H1 (cell line): ENCODE results near the gene CELF2.

ENCODE experiments used
- BRCA1 ChIP-seq: IDR thresholded peaks from 2 replicates; pipeline ENCODE4 v1.6.1; 2012; ENCODE audit warnings: low read depth, low read length, improper control_type of control experiment
- CREB1 ChIP-seq: IDR thresholded peaks from 2 replicates; pipeline ENCODE4 v1.6.1; 2012; ENCODE audit warnings: inconsistent platforms
- EP300 ChIP-seq, 2 experiments: IDR thresholded peaks; 1 replicate in 1 of 2; 2 replicates in 1 of 2; pipeline ENCODE4 v1.6.1; 2011 to 2012; ENCODE audit warnings: low read depth in 2 of 2, low read length in 2 of 2, mild to moderate bottlenecking in 2 of 2, borderline replicate concordance in 1 of 2, inconsistent platforms in 1 of 2, moderate library complexity in 1 of 2
- KDM5A ChIP-seq: fragments of 200-600 bp; IDR thresholded peaks from 2 replicates; pipeline ENCODE4 v1.7.1; 2012; ENCODE audit warnings: mild to moderate bottlenecking, low read length, inconsistent platforms, mixed read lengths
- MAFK ChIP-seq: IDR thresholded peaks from 2 replicates; pipeline ENCODE4 v1.6.1; 2012; ENCODE audit warnings: low read depth, mild to moderate bottlenecking, improper control_type of control experiment, low read length
- NANOG ChIP-seq: IDR thresholded peaks from 2 replicates; pipeline ENCODE4 v1.6.1; 2011; ENCODE audit warnings: low read length, low read depth, mild to moderate bottlenecking, inconsistent platforms; ENCODE audit not compliant: insufficient read depth, poor library complexity, severe bottlenecking
- POLR2AphosphoS5 ChIP-seq: IDR thresholded peaks from 2 replicates; pipeline ENCODE4 v1.6.1; 2011; ENCODE audit warnings: low read depth, low read length
- RXRA ChIP-seq: IDR thresholded peaks from 2 replicates; pipeline ENCODE4 v1.6.1; 2011; ENCODE audit warnings: low read depth, mild to moderate bottlenecking, low read length, moderate library complexity; ENCODE audit not compliant: insufficient read depth
- SP1 ChIP-seq: IDR thresholded peaks from 2 replicates; pipeline ENCODE4 v1.6.1; 2011; ENCODE audit warnings: low read depth, low read length
- TAF1 ChIP-seq: IDR thresholded peaks from 2 replicates; pipeline ENCODE4 v1.6.1; 2011; ENCODE audit warnings: mild to moderate bottlenecking, low read depth, low read length
- YY1 ChIP-seq: IDR thresholded peaks from 2 replicates; pipeline ENCODE4 v1.6.1; 2011; ENCODE audit warnings: low read depth, mild to moderate bottlenecking, low read length
- TF ChIP-seq, protein P1 (sequence below), 3 experiments: IDR thresholded peaks; 1 replicate in 2 of 3; 2 replicates in 1 of 3; pipeline versions ENCODE4 v1.5.1 to v1.6.1; 2011; ENCODE audit warnings: low read length in 3 of 3, mild to moderate bottlenecking in 3 of 3, inconsistent platforms in 2 of 3, low read depth in 1 of 3, moderate library complexity in 1 of 3; ENCODE audit not compliant: insufficient read depth in 1 of 3; ENCODE audit errors: control extremely low read depth in 1 of 3
- TF ChIP-seq, protein P2 (sequence below): IDR thresholded peaks from 2 replicates; pipeline ENCODE4 v1.6.1; 2012; ENCODE audit warnings: inconsistent platforms

DNA sequence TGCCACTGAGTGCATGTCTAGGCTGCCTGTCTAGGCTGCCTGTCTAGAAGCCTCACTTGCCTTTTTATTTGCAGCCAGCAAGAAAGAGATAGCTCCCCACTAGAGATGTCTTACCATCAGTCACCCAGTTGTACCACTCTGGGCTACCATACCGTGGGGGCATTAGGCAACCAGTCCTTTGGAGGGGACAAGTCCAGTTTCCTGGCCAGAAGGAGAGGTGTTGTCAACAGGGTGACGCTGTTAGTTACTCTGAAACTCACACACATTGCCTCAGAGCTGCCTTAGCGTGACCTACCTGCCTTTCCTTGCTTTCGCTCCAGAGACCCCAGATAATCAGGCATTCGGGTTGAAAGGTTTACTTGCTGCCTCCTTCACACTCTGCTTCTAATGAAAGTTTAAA, 155.4 kb downstream of the CELF2 start:
- TF ChIP-seq EP300 (IDR thresholded peaks at IDR 0.05; ENCODE audit: borderline replicate concordance in 1 of 2, low read depth in 2 of 2, low read length in 2 of 2): no peak
- TF ChIP-seq, protein P1, sequence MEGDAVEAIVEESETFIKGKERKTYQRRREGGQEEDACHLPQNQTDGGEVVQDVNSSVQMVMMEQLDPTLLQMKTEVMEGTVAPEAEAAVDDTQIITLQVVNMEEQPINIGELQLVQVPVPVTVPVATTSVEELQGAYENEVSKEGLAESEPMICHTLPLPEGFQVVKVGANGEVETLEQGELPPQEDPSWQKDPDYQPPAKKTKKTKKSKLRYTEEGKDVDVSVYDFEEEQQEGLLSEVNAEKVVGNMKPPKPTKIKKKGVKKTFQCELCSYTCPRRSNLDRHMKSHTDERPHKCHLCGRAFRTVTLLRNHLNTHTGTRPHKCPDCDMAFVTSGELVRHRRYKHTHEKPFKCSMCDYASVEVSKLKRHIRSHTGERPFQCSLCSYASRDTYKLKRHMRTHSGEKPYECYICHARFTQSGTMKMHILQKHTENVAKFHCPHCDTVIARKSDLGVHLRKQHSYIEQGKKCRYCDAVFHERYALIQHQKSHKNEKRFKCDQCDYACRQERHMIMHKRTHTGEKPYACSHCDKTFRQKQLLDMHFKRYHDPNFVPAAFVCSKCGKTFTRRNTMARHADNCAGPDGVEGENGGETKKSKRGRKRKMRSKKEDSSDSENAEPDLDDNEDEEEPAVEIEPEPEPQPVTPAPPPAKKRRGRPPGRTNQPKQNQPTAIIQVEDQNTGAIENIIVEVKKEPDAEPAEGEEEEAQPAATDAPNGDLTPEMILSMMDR (IDR thresholded peaks at IDR 0.05; ENCODE audit: control extremely low read depth in 1 of 3, insufficient read depth in 1 of 3, low read depth in 1 of 3, low read length in 3 of 3): no peak
- TF ChIP-seq MAFK: no peak
- no peak for TF ChIP-seq RXRA
- TF ChIP-seq, protein P2, sequence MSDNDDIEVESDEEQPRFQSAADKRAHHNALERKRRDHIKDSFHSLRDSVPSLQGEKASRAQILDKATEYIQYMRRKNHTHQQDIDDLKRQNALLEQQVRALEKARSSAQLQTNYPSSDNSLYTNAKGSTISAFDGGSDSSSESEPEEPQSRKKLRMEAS: no peak
- TF ChIP-seq SP1: no peak
- TF ChIP-seq TAF1: no peak
- TF ChIP-seq YY1: no peak
- no peak for TF ChIP-seq BRCA1
- TF ChIP-seq NANOG: no peak
- no peak for TF ChIP-seq CREB1
- TF ChIP-seq POLR2AphosphoS5: no peak
- TF ChIP-seq KDM5A: no peak
